Nephron progenitor cell (in vitro differentiated cells): ENCODE measurements around the gene SIMC1.

Source experiments
- DNase-seq: peaks from one replicate; pipeline ENCODE4 v3.0.0; 2021
- H3K27ac Mint-ChIP-seq: 2 replicates; pipeline ENCODE4 v1.8.0; 2021; ENCODE audit warnings: mild to moderate bottlenecking, moderate library complexity, mixed read lengths
- H3K27me3 Mint-ChIP-seq: 2 replicates; pipeline ENCODE4 v1.8.0; 2021; ENCODE audit warnings: mild to moderate bottlenecking, low read depth, mixed read lengths; ENCODE audit not compliant: poor library complexity
- H3K36me3 Mint-ChIP-seq: 2 replicates; pipeline ENCODE4 v1.8.0; 2021; ENCODE audit warnings: low read depth, mixed read lengths
- H3K4me1 Mint-ChIP-seq: 2 replicates; pipeline ENCODE4 v1.8.0; 2021; ENCODE audit warnings: mixed read lengths
- H3K4me3 Mint-ChIP-seq: 2 replicates; pipeline ENCODE4 v1.8.0; 2021; ENCODE audit warnings: mild to moderate bottlenecking, moderate library complexity, mixed read lengths
- H3K9me3 Mint-ChIP-seq: 2 replicates; pipeline ENCODE4 v1.8.0; 2021; ENCODE audit warnings: mild to moderate bottlenecking, moderate library complexity, mixed read lengths
- CTCF ChIP-seq: fragments of 200-600 bp; sonication (generic); IDR thresholded peaks from 2 replicates; pipeline ENCODE4 v1.5.0; 2021; ENCODE audit warnings: antibody characterized with exemption

Gene SIMC1

GRCh38 chr5:176362233-176362490 is 123.9 kb downstream of the SIMC1 start:
- DNase-seq, result no peak
- Mint-ChIP-seq H3K4me1 (peaks cover 22% of the 10 kb centered on the region), H3K9me3 (no peaks in the 10 kb centered on the region), H3K27me3 (peaks cover 48% of the 10 kb centered on the region), H3K36me3 (peaks cover 28% of the 10 kb centered on the region), H3K27ac (no peak overlapping the region), H3K4me3 (peak overlapping the region; percentile 95)
- no peak for TF ChIP-seq CTCF

- TF ChIP-seq CTCF, result no peak
- H3K36me3 Mint-ChIP-seq, result peaks cover 27% of the 10 kb centered on the region
- H3K4me3 Mint-ChIP-seq, result peak overlapping the region; percentile 72
- peaks cover 20% of the 10 kb centered on the region for H3K4me1 Mint-ChIP-seq
- no peaks in the 10 kb centered on the region for H3K9me3 Mint-ChIP-seq
- H3K27ac Mint-ChIP-seq, result no peak overlapping the region
- DNase-seq, result no peak
- H3K27me3 Mint-ChIP-seq, result peaks cover 58% of the 10 kb centered on the region
Measured at GRCh38 chr5:176364765-176365350, 126.6 kb downstream of the SIMC1 start.

- Mint-ChIP-seq H3K27me3 (peaks cover 58% of the 10 kb centered on the region), H3K36me3 (peaks cover 33% of the 10 kb centered on the region), H3K4me3 (peak within 1 kb of the TSS; percentile 79), H3K27ac (no peak within 1 kb of the TSS), H3K4me1 (peaks cover 19% of the 10 kb centered on the region), H3K9me3 (no peaks in the 10 kb centered on the region)
- DNase-seq, result peak; percentile 76
- no peak for TF ChIP-seq CTCF
Measured at GRCh38 chr5:176365351-176366231, 127.4 kb downstream of the SIMC1 start, which contains the start of gene ARL10. TSS of gene ARL10 (plus strand) at chr5:176365487. CDS start at chr5:176365564, 77 bp downstream.

GRCh38 chr5:176366232-176366894 is 128.1 kb downstream of the SIMC1 start:
- H3K9me3 Mint-ChIP-seq, result no peaks in the 10 kb centered on the region
- TF ChIP-seq CTCF, result no peak
- DNase-seq, result no peak

GRCh38 chr5:176368726-176369125 is 130.5 kb downstream of the SIMC1 start:
- H3K4me3 Mint-ChIP-seq, result no peak overlapping the region
- no peak for DNase-seq
- H3K27ac Mint-ChIP-seq, result no peak overlapping the region
- no peak for TF ChIP-seq CTCF
- peaks cover 36% of the 10 kb centered on the region for H3K27me3 Mint-ChIP-seq
- H3K4me1 Mint-ChIP-seq, result peaks cover 14% of the 10 kb centered on the region
- H3K36me3 Mint-ChIP-seq, result peaks cover 37% of the 10 kb centered on the region
- H3K9me3 Mint-ChIP-seq, result no peaks in the 10 kb centered on the region

More at GRCh38 chr5:176366232-176366894, 128.1 kb downstream of the SIMC1 start:
- no peak overlapping the region for H3K27ac Mint-ChIP-seq
- peaks cover 19% of the 10 kb centered on the region for H3K4me1 Mint-ChIP-seq
- H3K27me3 Mint-ChIP-seq, result peaks cover 58% of the 10 kb centered on the region
- H3K4me3 Mint-ChIP-seq, result peak overlapping the region; percentile 79
- H3K36me3 Mint-ChIP-seq, result peaks cover 37% of the 10 kb centered on the region
